ENCODE data around the gene PSMD11. TPM values are rescaled to one million over a fixed set of nuclear protein-coding genes. Genes with fewer than 3 reads are reported as not detected.

The PSMD11 gene
- total and polyA plus RNA-seq, 7 donors, result 118 to 326 (median 207) TPM

- TF ChIP-seq CTCF (IDR thresholded peaks at IDR 0.05), result no peak
- Histone ChIP-seq H3K27ac (no peak overlapping the region), H3K36me3 (ENCODE audit: insufficient read depth in 1 of 2, low read depth in 1 of 2) (peaks cover 0 to 17% of the 10 kb centered on the region in 2 donors), H3K27me3 (ENCODE audit: insufficient read depth in 3 of 3, low read length in 2 of 3) (no peaks in the 10 kb centered on the region), H3K4me3 (no peak overlapping the region), H3K4me1 (peaks cover 36% of the 10 kb centered on the region), H3K9me3 (no peaks in the 10 kb centered on the region)
- intact Hi-C loops (cut with DNase I), result no loop called here
- no peak for ATAC-seq
- DNase-seq, result no peak
- 78 to 87% (median 82%) methylated on average over 4 of the region's 4 CpGs for WGBS, 3 donors
Measured at GRCh38 chr17:32492264-32492589, 47.9 kb downstream of the PSMD11 start.

- DNase-seq, result no peak
- ATAC-seq, result no peak
- Histone ChIP-seq H3K4me1 (peaks cover 34% of the 10 kb centered on the region), H3K36me3 (ENCODE audit: insufficient read depth in 1 of 2, low read depth in 1 of 2) (peaks cover 0 to 17% of the 10 kb centered on the region in 2 donors), H3K27ac (no peak overlapping the region), H3K27me3 (ENCODE audit: insufficient read depth in 3 of 3, low read length in 2 of 3) (no peaks in the 10 kb centered on the region), H3K9me3 (no peaks in the 10 kb centered on the region), H3K4me3 (no peak overlapping the region)
- no peak for TF ChIP-seq CTCF (IDR thresholded peaks at IDR 0.05)
- intact Hi-C loops (cut with DNase I), result no loop called here
- 86 to 94% (median 88%) methylated on average over 7 of the region's 7 CpGs for WGBS, 3 donors
Measured at GRCh38 chr17:32492648-32493289, 48.5 kb downstream of the PSMD11 start.

- no peak for ATAC-seq
- WGBS, 3 donors, result 84 to 88% (median 87%) methylated on average over 15 of the region's 15 CpGs
- H3K4me1 ChIP-seq, result peaks cover 34% of the 10 kb centered on the region
- no peaks in the 10 kb centered on the region for H3K9me3 ChIP-seq
- no peak for TF ChIP-seq CTCF (IDR thresholded peaks at IDR 0.05)
- DNase-seq, result no peak
- peaks cover 0 to 17% of the 10 kb centered on the region in 2 donors for H3K36me3 ChIP-seq (ENCODE audit: insufficient read depth in 1 of 2, low read depth in 1 of 2)
- H3K27ac ChIP-seq, result no peak overlapping the region
- no peaks in the 10 kb centered on the region for H3K27me3 ChIP-seq (ENCODE audit: insufficient read depth in 3 of 3, low read length in 2 of 3)
- H3K4me3 ChIP-seq, result no peak overlapping the region
- intact Hi-C loops (cut with DNase I), result no loop called here
Measured at GRCh38 chr17:32493571-32493970, 49.3 kb downstream of the PSMD11 start.

GRCh38 chr17:32493976-32494513, 49.7 kb downstream of the PSMD11 start:
- ATAC-seq, result no peak
- Histone ChIP-seq H3K27ac (no peak overlapping the region), H3K4me3 (no peak overlapping the region), H3K9me3 (no peaks in the 10 kb centered on the region), H3K36me3 (ENCODE audit: insufficient read depth in 1 of 2, low read depth in 1 of 2) (peaks cover 0 to 17% of the 10 kb centered on the region in 2 donors), H3K4me1 (peaks cover 34% of the 10 kb centered on the region), H3K27me3 (ENCODE audit: insufficient read depth in 3 of 3, low read length in 2 of 3) (no peaks in the 10 kb centered on the region)
- TF ChIP-seq CTCF (IDR thresholded peaks at IDR 0.05), result no peak
- intact Hi-C loops (cut with DNase I), result no loop called here
- 82 to 87% (median 86%) methylated on average over 11 of the region's 11 CpGs for WGBS, 3 donors
- no peak for DNase-seq

Measured in psoas muscle (tissue), 8 donors.